TTC549 (cell line): ENCODE data around the gene CYBRD1.
A peak's percentile ranks its signal among the peaks of the same experiment; 100 is the strongest.

ENCODE experiments used
- FAIRE-seq: peaks from 2 replicates; lab custom pipeline; 2012; peaks lifted over from hg19 to GRCh38; lab: Jason Lieb, UNC

The CYBRD1 gene

GRCh38 chr2:171553858-171554257, 31.6 kb downstream of the CYBRD1 start:
- no peak for FAIRE-seq

- no peak for FAIRE-seq
These were observed 32.8 kb downstream of the CYBRD1 start for GRCh38 chr2:171554991-171555615.

GRCh38 chr2:171557363-171557762, 35.1 kb downstream of the CYBRD1 start:
- no peak for FAIRE-seq

- no peak for FAIRE-seq
These were observed 41.0 kb downstream of the CYBRD1 start for GRCh38 chr2:171563301-171563700.

GRCh38 chr2:171564463-171564862, 42.2 kb downstream of the CYBRD1 start:
- no peak for FAIRE-seq

GRCh38 chr2:171566057-171566456, 43.8 kb downstream of the CYBRD1 start:
- FAIRE-seq, result no peak

- no peak for FAIRE-seq
These were observed 44.5 kb downstream of the CYBRD1 start for GRCh38 chr2:171566753-171567152.

- no peak for FAIRE-seq
These were observed 45.8 kb downstream of the CYBRD1 start for GRCh38 chr2:171568089-171568488.

- FAIRE-seq, result no peak
These were observed 49.4 kb downstream of the CYBRD1 start for GRCh38 chr2:171571721-171572120.

- peak; percentile 90 for FAIRE-seq
These were observed 52.0 kb downstream of the CYBRD1 start for GRCh38 chr2:171574149-171574795.

GRCh38 chr2:171575606-171576005, 53.3 kb downstream of the CYBRD1 start:
- FAIRE-seq, result no peak

GRCh38 chr2:171578127-171578803, 56.0 kb downstream of the CYBRD1 start:
- no peak for FAIRE-seq

- no peak for FAIRE-seq
These were observed 57.2 kb downstream of the CYBRD1 start for GRCh38 chr2:171579481-171579880.

GRCh38 chr2:171583566-171583965, 61.3 kb downstream of the CYBRD1 start:
- FAIRE-seq, result no peak

GRCh38 chr2:171584001-171584400, 61.7 kb downstream of the CYBRD1 start:
- FAIRE-seq, result no peak

GRCh38 chr2:171587132-171587531, 64.9 kb downstream of the CYBRD1 start:
- FAIRE-seq, result no peak

- FAIRE-seq, result no peak
These were observed 65.3 kb downstream of the CYBRD1 start for GRCh38 chr2:171587567-171587966.

- FAIRE-seq, result no peak
These were observed 67.8 kb downstream of the CYBRD1 start for GRCh38 chr2:171590116-171590515.

GRCh38 chr2:171592036-171592555, 69.8 kb downstream of the CYBRD1 start:
- FAIRE-seq, result no peak

GRCh38 chr2:171595456-171595855, 73.2 kb downstream of the CYBRD1 start:
- no peak for FAIRE-seq

GRCh38 chr2:171595896-171596295, 73.6 kb downstream of the CYBRD1 start:
- FAIRE-seq, result no peak

- FAIRE-seq, result peak; percentile 92
These were observed 76.5 kb downstream of the CYBRD1 start for GRCh38 chr2:171598713-171599319.

- FAIRE-seq, result no peak
These were observed 77.9 kb downstream of the CYBRD1 start for GRCh38 chr2:171600126-171600525.
